GM04503 (cell line): ENCODE data around the gene TFF3.

Experiments
- DNase-seq: peaks from one replicate; pipeline ENCODE4 v3.0.0-alpha.2; 2012; ENCODE audit warnings: low read depth

The TFF3 gene

GRCh38 chr21:42315296-42315891, at the start of gene TFF3:
Gene TFF3 (minus strand): TSS chr21:42315409. CDS start chr21:42315374, 35 bp downstream.
- DNase-seq: no peak

GRCh38 chr21:42364304-42364865, 49.2 kb upstream of the TFF3 start:
- DNase-seq: no peak

- DNase-seq: no peak
These were observed 48.1 kb upstream of the TFF3 start for GRCh38 chr21:42363312-42363711.

- no peak for DNase-seq
These were observed 47.5 kb upstream of the TFF3 start for GRCh38 chr21:42362700-42363099.

- DNase-seq: no peak
These were observed 47.0 kb upstream of the TFF3 start for GRCh38 chr21:42362198-42362597.

- no peak for DNase-seq
These were observed 46.1 kb upstream of the TFF3 start for GRCh38 chr21:42361286-42361685.

- DNase-seq: no peak
These were observed 45.1 kb upstream of the TFF3 start for GRCh38 chr21:42360317-42360716.

GRCh38 chr21:42358937-42359336, 43.7 kb upstream of the TFF3 start:
- no peak for DNase-seq

- DNase-seq: no peak
These were observed 43.1 kb upstream of the TFF3 start for GRCh38 chr21:42358261-42358660.

- DNase-seq: no peak
These were observed 42.1 kb upstream of the TFF3 start for GRCh38 chr21:42357307-42357706.

GRCh38 chr21:42356650-42357049, 41.4 kb upstream of the TFF3 start:
- no peak for DNase-seq

GRCh38 chr21:42356046-42356445, 40.8 kb upstream of the TFF3 start:
- no peak for DNase-seq

- DNase-seq: no peak
These were observed 38.4 kb upstream of the TFF3 start for GRCh38 chr21:42353623-42354022.

- no peak for DNase-seq
These were observed 37.4 kb upstream of the TFF3 start for GRCh38 chr21:42352441-42353095.

GRCh38 chr21:42351626-42352440, 36.6 kb upstream of the TFF3 start:
- no peak for DNase-seq

GRCh38 chr21:42350927-42351426, 35.8 kb upstream of the TFF3 start, which contains the start of gene TFF2:
Gene TFF2 (minus strand): TSS chr21:42350994. CDS start chr21:42350957, 37 bp downstream.
- DNase-seq: no peak

GRCh38 chr21:42350318-42350910, 35.2 kb upstream of the TFF3 start:
- no peak for DNase-seq

- DNase-seq: no peak
These were observed 34.5 kb upstream of the TFF3 start for GRCh38 chr21:42349420-42350317.

- DNase-seq: no peak
These were observed 33.6 kb upstream of the TFF3 start for GRCh38 chr21:42348762-42349161.

- DNase-seq: no peak
These were observed 32.6 kb upstream of the TFF3 start for GRCh38 chr21:42347601-42348327.
